Posterior cingulate gyrus (tissue), 11 donors: ENCODE results near the gene IGSF3.
"Not testable (repeated sequence)": the region's sequence is repeated elsewhere in the genome, so short reads cannot be mapped to it uniquely, and the experiment has no call there.

ENCODE experiments used
- DNase-seq, 10 donors: peaks; one replicate each; pipeline versions ENCODE4 v3.0.0 to v3.0.0-alpha.2; 2020 to 2021; ENCODE audit warnings: mixed read lengths in 3 of 10
- intact Hi-C: fragments of 100-400 bp; cut with DNase I; formaldehyde crosslinking; loops from one replicate; pipeline ENCODE4 v1.15.1; 2023

The IGSF3 gene

GRCh38 chr1:116666187-116667077, 1.1 kb downstream of the IGSF3 start:
- no peak for DNase-seq
- intact Hi-C loops: no loop called here

- DNase-seq: no peak
- intact Hi-C loops: no loop called here
Observed at GRCh38 chr1:116664978-116665371, 2.6 kb downstream of the IGSF3 start.

- intact Hi-C loops: no loop called here
- no peak for DNase-seq
Observed at GRCh38 chr1:116664366-116664977, 3.1 kb downstream of the IGSF3 start.

GRCh38 chr1:116663821-116664220, 3.7 kb downstream of the IGSF3 start:
- no peak for DNase-seq
- intact Hi-C loops: no loop called here

GRCh38 chr1:116661633-116662032, 5.9 kb downstream of the IGSF3 start:
- DNase-seq: no peak
- intact Hi-C loops: no loop called here

DNA sequence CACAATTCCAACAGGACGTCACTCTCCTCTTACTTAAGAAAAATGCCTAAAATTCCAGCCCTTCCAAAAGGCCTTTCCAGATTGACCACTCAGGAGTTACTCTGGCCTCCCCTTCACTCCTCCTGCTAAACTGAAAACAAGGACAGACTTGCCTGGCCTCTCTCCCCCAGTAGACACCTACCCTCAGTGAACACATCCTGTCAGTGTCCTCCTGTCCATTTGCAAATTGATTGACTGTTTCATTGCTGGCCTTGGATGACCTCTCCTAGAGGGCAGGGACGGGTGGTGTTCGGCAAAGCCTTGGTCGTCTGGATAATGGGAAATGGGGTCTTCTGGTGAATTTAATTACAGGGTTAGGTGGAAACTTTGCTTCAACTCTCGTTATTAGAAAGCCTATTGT, 8.9 kb downstream of the IGSF3 start:
- intact Hi-C loops, DNase-seq: not testable (repeated sequence)

GRCh38 chr1:116657836-116658235, 9.7 kb downstream of the IGSF3 start:
- DNase-seq, intact Hi-C loops: not testable (repeated sequence)

GRCh38 chr1:116654351-116654750, 13.2 kb downstream of the IGSF3 start:
- intact Hi-C loops: no loop called here
- DNase-seq: no peak

DNA sequence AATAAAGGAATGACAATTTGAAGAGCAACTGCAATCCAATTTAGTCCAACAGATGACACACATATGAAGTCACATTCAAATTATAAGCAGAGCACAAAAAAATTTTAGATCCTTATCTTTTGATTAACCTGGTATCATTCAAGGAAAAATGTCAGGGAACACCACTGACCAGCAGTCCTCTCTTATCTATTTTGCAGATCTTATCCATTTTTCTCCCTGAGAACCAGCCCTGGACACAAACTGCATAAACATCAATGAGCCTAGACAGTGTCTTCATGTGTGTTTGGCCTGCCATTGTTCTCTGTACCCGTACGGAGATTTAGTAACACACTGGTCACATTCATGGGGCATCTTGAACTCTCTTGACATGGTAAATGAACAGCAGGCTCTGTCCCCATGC, 14.9 kb downstream of the IGSF3 start:
- DNase-seq, intact Hi-C loops: not testable (repeated sequence)

GRCh38 chr1:116650781-116651180, 16.8 kb downstream of the IGSF3 start:
- intact Hi-C loops, DNase-seq: not testable (repeated sequence)

- DNase-seq, intact Hi-C loops: not testable (repeated sequence)
Observed at GRCh38 chr1:116649041-116649440, 18.5 kb downstream of the IGSF3 start.

DNA sequence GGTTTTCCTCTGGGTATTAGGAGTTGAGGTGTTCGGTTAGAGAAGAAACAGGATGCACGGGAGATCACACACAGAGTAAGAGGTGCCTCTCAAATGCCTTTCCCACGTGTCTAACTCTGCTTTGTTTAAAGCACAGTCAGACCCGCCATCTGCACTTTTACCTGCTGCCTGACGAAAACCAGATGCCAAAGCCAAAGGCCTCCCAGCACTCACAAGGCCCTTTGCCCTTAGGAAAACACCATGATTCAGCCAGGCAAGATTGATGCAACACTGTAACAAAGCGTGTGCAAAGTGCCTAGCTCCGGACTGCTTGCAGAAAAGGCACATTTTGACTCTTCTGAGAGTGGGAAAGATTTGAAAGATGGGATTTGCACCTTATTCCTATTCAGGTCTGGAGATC, 19.2 kb downstream of the IGSF3 start:
- intact Hi-C loops: not testable (repeated sequence)

DNA sequence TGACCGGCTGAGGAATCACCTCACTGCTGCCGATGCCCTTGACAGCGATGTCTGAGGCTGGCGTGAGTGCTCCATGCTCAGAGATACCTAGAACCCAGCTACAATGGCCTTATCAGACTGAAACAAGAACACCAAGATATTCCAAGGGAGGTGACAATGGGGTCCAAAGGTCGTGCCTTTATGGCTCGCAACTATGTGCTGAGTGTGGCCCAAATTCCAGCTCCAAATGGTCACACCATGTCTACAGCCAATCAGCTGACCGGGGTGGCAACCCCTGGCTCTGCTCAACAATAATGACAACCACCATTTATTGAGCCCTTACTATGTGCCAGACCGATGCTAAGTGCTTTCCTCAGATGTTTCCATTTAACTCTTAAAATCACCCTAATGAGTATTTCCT, 20.3 kb downstream of the IGSF3 start:
- DNase-seq, intact Hi-C loops: not testable (repeated sequence)

More for the DNA sequence above, 19.2 kb downstream of the IGSF3 start:
- not testable (repeated sequence) for DNase-seq

DNA sequence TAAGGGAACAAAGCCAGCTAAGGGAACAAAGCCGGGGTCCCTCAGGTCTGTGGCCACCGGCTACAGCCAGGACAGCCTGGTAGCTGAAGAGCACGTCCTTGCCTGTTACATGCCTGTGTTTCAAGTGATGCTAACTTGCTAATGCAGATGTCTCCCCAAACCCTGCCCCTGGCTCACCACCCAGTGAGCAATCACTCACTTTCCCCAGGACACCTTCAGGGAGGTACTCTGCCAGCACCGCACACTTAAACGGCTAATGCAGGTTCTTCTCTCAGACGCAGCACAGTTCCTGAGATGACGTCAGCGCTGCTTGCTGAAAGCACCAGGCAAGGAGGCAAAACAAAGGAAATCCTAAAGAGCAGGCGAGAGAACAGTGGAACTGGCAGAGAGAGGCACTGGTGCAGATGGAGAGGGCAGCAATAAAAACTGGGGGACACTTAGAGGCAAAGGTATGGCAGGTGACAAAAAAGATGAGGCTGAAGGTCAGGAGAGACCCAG, 20.8 kb downstream of the IGSF3 start:
- DNase-seq: peak in 6 of 10 donors; percentile 30 to 92 (median 68)
- intact Hi-C loops: not testable (repeated sequence)

DNA sequence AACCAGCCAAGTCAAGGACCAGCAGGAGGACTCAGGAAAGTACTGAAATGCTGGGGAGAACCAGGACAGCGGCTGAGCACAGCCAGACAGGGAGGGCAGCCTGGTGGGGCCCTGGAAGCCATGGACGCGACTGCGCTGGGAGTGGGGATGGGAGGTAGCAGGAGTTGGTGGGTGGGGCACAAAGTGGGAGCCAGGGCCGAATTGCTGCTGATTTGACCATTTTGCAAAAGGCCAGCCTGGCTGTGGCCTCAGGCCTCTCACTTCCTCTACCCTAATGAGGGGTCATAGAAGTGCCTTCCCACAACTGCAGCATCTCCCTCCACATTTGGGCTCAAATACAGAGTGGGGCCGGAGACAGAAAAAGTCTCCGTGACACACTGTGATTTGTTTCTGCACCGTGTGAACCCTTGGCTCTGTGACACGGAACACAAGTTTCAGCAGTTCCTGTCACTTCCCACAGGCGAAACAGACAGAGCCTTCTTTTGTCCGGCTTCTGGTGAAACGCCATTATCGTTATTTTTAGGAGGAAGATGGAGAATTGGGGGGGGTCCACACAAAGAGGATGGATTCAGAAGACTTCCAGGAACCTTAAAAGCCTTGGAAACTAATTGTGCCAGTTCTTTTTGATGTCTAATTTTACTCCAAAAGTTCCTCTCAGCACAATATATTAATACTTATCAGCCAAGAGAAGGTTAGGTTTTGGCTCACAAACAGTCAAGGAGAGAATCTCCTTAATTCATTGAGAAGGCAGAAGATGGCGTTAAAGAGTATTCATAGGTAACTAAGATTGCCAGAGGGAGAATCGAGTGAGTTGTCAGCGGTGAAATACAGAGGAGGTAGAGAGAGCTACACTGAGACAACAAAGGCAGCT, 21.5 kb downstream of the IGSF3 start:
- intact Hi-C loops, DNase-seq: not testable (repeated sequence)

DNA sequence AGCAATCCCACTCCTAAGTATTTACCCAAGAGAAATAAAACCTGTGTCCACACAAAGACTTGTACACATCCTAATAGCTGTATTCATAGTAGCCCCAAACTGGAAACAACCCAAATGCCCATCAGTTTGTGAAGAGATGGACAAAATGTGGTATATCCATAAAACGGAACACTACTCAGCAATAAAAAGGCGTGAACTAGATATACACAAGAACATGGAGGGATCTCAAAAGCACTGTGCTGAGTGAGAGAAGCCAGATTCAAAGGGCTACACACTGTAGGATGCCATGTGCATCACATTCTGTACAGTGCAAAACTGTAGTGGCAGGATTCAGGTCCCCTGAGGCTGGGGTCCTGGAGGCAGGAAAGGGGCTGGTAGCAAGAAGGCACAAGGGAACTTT, 22.5 kb downstream of the IGSF3 start:
- DNase-seq, intact Hi-C loops: not testable (repeated sequence)

GRCh38 chr1:116644096-116644495, 23.4 kb downstream of the IGSF3 start:
- intact Hi-C loops, DNase-seq: not testable (repeated sequence)

- DNase-seq, intact Hi-C loops: not testable (repeated sequence)
Observed at GRCh38 chr1:116643281-116643751, 24.2 kb downstream of the IGSF3 start.

DNA sequence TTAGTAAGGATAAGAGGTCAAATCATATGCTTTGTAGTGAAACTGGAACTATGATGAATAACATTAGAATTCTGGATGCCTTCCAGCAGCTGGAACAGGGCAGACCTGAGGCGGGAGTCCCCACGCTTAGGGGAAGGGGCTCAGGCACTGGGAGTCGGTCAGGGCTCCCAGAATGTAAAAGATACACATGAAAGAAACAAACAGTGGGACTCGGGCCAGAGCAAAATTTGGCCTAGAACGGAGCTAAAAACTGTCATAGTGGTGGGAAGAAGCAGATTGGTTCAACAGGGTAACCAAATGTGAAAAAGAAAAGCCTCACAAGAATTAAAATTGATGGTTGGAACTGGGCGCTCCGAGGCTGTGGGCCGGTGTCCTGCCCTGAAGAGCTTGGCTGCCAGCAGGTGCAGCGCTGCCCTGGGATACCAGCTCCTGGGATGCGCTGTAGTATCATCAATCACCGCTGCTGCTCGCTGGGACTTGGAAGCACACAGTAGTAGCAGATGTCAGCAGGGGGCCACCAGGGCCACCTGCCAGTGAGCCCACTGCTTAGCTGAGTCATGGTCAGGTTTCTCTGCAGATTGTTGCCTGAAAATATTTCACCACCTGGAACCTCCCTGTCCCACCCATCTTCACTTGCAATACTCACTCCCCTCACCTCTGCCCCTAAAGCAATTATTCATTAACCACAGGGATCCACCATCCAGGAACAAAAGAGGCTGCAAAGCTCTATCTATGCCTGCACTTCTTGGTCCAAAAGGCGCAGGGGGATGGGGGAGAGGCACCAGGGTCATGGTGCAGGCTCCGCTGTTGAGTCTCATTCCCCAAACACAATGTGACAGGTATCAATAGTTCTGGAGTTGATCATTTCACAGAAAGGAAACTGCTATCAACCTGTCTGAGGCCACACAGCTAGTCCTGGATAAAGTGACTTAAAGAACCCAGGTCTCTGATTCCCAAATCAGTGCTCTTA, 24.9 kb downstream of the IGSF3 start:
- intact Hi-C loops, DNase-seq: not testable (repeated sequence)
